Liver (tissue), 9 donors: Measurements from ENCODE around the gene FIGNL1. TPM values are rescaled to one million over a fixed set of nuclear protein-coding genes. Genes with fewer than 3 reads are reported as not detected.

Source experiments
- DNase-seq: peaks from one replicate; pipeline ENCODE4 v3.0.0-alpha.2; 2017; ENCODE audit warnings: low spot score
- H3K27ac ChIP-seq, 2 donors: one replicate each; pipeline ENCODE4 v1.7.0; 2013; ENCODE audit warnings: inconsistent platforms in 2 of 2, low read length in 2 of 2, control low read depth in 1 of 2, low read depth in 1 of 2, mild to moderate bottlenecking in 1 of 2
- H3K27me3 ChIP-seq, 4 donors: one replicate each; pipeline versions ENCODE4 v1.6.1 to v1.7.0; 2013; ENCODE audit warnings: low read length in 3 of 4, inconsistent platforms in 1 of 4, mild to moderate bottlenecking in 1 of 4, moderate library complexity in 1 of 4; ENCODE audit not compliant: control insufficient read depth in 4 of 4, insufficient read depth in 4 of 4
- H3K36me3 ChIP-seq, 4 donors: one replicate each; pipeline versions ENCODE4 v1.6.1 to v1.7.0; 2013; ENCODE audit warnings: low read length in 3 of 4, mild to moderate bottlenecking in 3 of 4, low read depth in 1 of 4, moderate library complexity in 1 of 4; ENCODE audit not compliant: control insufficient read depth in 4 of 4, insufficient read depth in 3 of 4
- H3K4me1 ChIP-seq, 4 donors: one replicate each; pipeline versions ENCODE4 v1.6.1 to v1.7.0; 2013; ENCODE audit warnings: low read length in 3 of 4, mild to moderate bottlenecking in 3 of 4, moderate library complexity in 1 of 4; ENCODE audit not compliant: control insufficient read depth in 4 of 4, insufficient read depth in 4 of 4
- H3K4me3 ChIP-seq, 3 donors: one replicate each; pipeline versions ENCODE4 v1.6.1 to v1.7.0; 2013; ENCODE audit warnings: low read length in 3 of 3, control low read depth in 1 of 3, low read depth in 1 of 3, mild to moderate bottlenecking in 1 of 3
- H3K9ac ChIP-seq, 2 donors: one replicate each; pipeline ENCODE4 v1.7.0; 2013; ENCODE audit warnings: low read length in 2 of 2, mild to moderate bottlenecking in 2 of 2, moderate library complexity in 2 of 2, control low read depth in 1 of 2, low read depth in 1 of 2
- H3K9me3 ChIP-seq, 4 donors: one replicate each; pipeline versions ENCODE4 v1.6.1 to v1.7.0; 2013; ENCODE audit warnings: low read length in 3 of 4; ENCODE audit not compliant: control insufficient read depth in 4 of 4
- ATF3 ChIP-seq: IDR thresholded peaks from 2 replicates; pipeline ENCODE4 v1.6.1; 2016; ENCODE audit warnings: antibody characterized with exemption
- CTCF ChIP-seq: fragments of 150-350 bp; IDR thresholded peaks from 2 replicates; pipeline ENCODE4 v1.5.1; 2017; ENCODE audit warnings: improper control_type of control experiment, low read depth, low read length; ENCODE audit not compliant: missing input control
- EGR1 ChIP-seq, 2 donors: IDR thresholded peaks; 2 replicates each; pipeline ENCODE4 v1.6.1; 2016 to 2018; ENCODE audit warnings: antibody characterized with exemption in 2 of 2, low read depth in 2 of 2
- FOXA1 ChIP-seq: IDR thresholded peaks from 2 replicates; pipeline ENCODE4 v1.6.1; 2016; ENCODE audit warnings: antibody characterized with exemption
- FOXA2 ChIP-seq: IDR thresholded peaks from 2 replicates; pipeline ENCODE4 v1.6.1; 2016; ENCODE audit warnings: antibody characterized with exemption
- GABPA ChIP-seq, 2 donors: IDR thresholded peaks in 1 of 2; conservative IDR thresholded peaks in 1 of 2; 2 replicates each; pipeline ENCODE4 v1.6.1; 2016; ENCODE audit warnings: antibody characterized with exemption in 2 of 2, mild to moderate bottlenecking in 1 of 2, moderate library complexity in 1 of 2
- HNF4A ChIP-seq, 2 donors: conservative IDR thresholded peaks; 2 replicates each; pipeline ENCODE4 v1.6.1; 2016; ENCODE audit warnings: antibody characterized with exemption in 2 of 2, mild to moderate bottlenecking in 2 of 2
- HNF4G ChIP-seq: IDR thresholded peaks from 2 replicates; pipeline ENCODE4 v1.6.1; 2016; ENCODE audit warnings: antibody characterized with exemption
- JUND ChIP-seq, 2 donors: IDR thresholded peaks; 2 replicates each; pipeline ENCODE4 v1.6.1; 2016; ENCODE audit warnings: antibody characterized with exemption in 2 of 2
- MAX ChIP-seq: IDR thresholded peaks from 2 replicates; pipeline ENCODE4 v1.6.1; 2016; ENCODE audit warnings: antibody characterized with exemption
- NR2F2 ChIP-seq: IDR thresholded peaks from 2 replicates; pipeline ENCODE4 v1.6.1; 2016; ENCODE audit warnings: antibody characterized with exemption
- RAD21 ChIP-seq, 2 donors: IDR thresholded peaks; 2 replicates each; pipeline ENCODE4 v1.6.1; 2016; ENCODE audit warnings: antibody characterized with exemption in 2 of 2, mild to moderate bottlenecking in 2 of 2
- REST ChIP-seq: IDR thresholded peaks from 2 replicates; pipeline ENCODE4 v1.6.1; 2016; ENCODE audit warnings: antibody characterized with exemption, mild to moderate bottlenecking
- RXRA ChIP-seq, 2 donors: IDR thresholded peaks; 2 replicates each; pipeline ENCODE4 v1.6.1; 2017 to 2018; ENCODE audit warnings: antibody characterized with exemption in 2 of 2, mild to moderate bottlenecking in 1 of 2
- SP1 ChIP-seq: IDR thresholded peaks from 2 replicates; pipeline ENCODE4 v1.6.1; 2018; ENCODE audit warnings: antibody characterized with exemption, mild to moderate bottlenecking
- TAF1 ChIP-seq: conservative IDR thresholded peaks from 2 replicates; pipeline ENCODE4 v1.6.1; 2016; ENCODE audit warnings: antibody characterized with exemption, mild to moderate bottlenecking
- YY1 ChIP-seq: IDR thresholded peaks from 2 replicates; pipeline ENCODE4 v1.6.1; 2016; ENCODE audit warnings: antibody characterized with exemption, mild to moderate bottlenecking
- ZBTB33 ChIP-seq: IDR thresholded peaks from 2 replicates; pipeline ENCODE4 v1.6.1; 2016; ENCODE audit warnings: antibody characterized with exemption
- WGBS: extraction: QIAGEN DNeasy Blood & Tissue Kit; methylation state at CpG from one replicate; pipeline ENCODE4 v1.1.7; 2013; 5-methylcytosine and 5-hydroxymethylcytosine counted together
- polyA plus RNA-seq, 2 donors: library from polyadenylated mRNA; stranded (reverse) in 1 of 2; unstranded in 1 of 2; fragments of 200-250 nt in 1 of 2; fragments of >200 nt in 1 of 2; fragmentation: Nextera tagmentation in 1 of 2; extraction: Ambion mirVana in 1 of 2; gene quantifications; one replicate each; pipeline versions ENCODE4 v1.2.1 to v1.2.3, GENCODE V29; 2013 to 2015
- total RNA-seq, 2 donors: library from RNA; depleted of rRNA; stranded (reverse); fragments of >200 nt; gene quantifications; one replicate each; pipeline ENCODE4 v1.2.3, GENCODE V29; 2014
- donor health status: healthy.
- donor health status: healthy.
- donor health status: healthy.
- donor health status: healthy.
- donor health status: healthy.

The FIGNL1 gene
- total and polyA plus RNA-seq, 4 donors, result 1.2 to 13.2 (median 3.3) TPM

GRCh38 chr7:50421043-50421442, 29.1 kb downstream of the FIGNL1 start:
- H3K27me3 ChIP-seq, result no peaks in the 10 kb centered on the region
- H3K4me1 ChIP-seq, result no peaks in the 10 kb centered on the region
- no peak overlapping the region for H3K27ac ChIP-seq
- WGBS, result 58% methylated on average over 3 of the region's 3 CpGs
- no peaks in the 10 kb centered on the region for H3K36me3 ChIP-seq
- TF ChIP-seq FOXA1 (no peak), MAX (no peak), CTCF (no peak), YY1 (no peak), HNF4G (no peak), NR2F2 (no peak), ATF3 (no peak), RAD21 (IDR thresholded peaks at IDR 0.05) (no peak), FOXA2 (no peak), ZBTB33 (no peak), HNF4A (conservative IDR thresholded peaks at IDR 0.05) (no peak), SP1 (no peak)
- no peak overlapping the region for H3K4me3 ChIP-seq
- no peak overlapping the region for H3K9ac ChIP-seq
- H3K9me3 ChIP-seq, result no peaks in the 10 kb centered on the region
- no peak for DNase-seq

- Histone ChIP-seq H3K36me3 (no peaks in the 10 kb centered on the region), H3K9ac (no peak overlapping the region), H3K4me1 (no peaks in the 10 kb centered on the region), H3K27me3 (no peaks in the 10 kb centered on the region), H3K9me3 (no peaks in the 10 kb centered on the region), H3K4me3 (no peak overlapping the region), H3K27ac (no peak overlapping the region)
- 79% methylated on average over 14 of the region's 14 CpGs for WGBS
- TF ChIP-seq JUND (IDR thresholded peaks at IDR 0.05) (no peak), ZBTB33 (no peak), HNF4A (conservative IDR thresholded peaks at IDR 0.05) (no peak), TAF1 (no peak), FOXA2 (no peak), NR2F2 (no peak), EGR1 (IDR thresholded peaks at IDR 0.05; ENCODE audit: low read depth in 2 of 2) (no peak), HNF4G (no peak), GABPA (IDR thresholded peaks at IDR 0.05 in 1 of 2, conservative IDR thresholded peaks at IDR 0.05 in 1 of 2) (no peak), REST (no peak), FOXA1 (no peak), RAD21 (IDR thresholded peaks at IDR 0.05) (no peak), RXRA (IDR thresholded peaks at IDR 0.05) (no peak), MAX (no peak), SP1 (no peak), YY1 (no peak), ATF3 (no peak)
- no peak for DNase-seq
Measured at GRCh38 chr7:50418526-50419290, 31.4 kb downstream of the FIGNL1 start.
